PFSK-1 (cell line): ENCODE data around the gene MRTFA.

Experiments used
- FOXP2 ChIP-seq: optimal IDR thresholded peaks from 2 replicates; pipeline ENCODE3; 2011; ENCODE audit warnings: borderline replicate concordance, control low read depth, inconsistent platforms; ENCODE audit not compliant: insufficient read depth; ENCODE audit errors: extremely low read length, extremely low read depth
- POLR2AphosphoS5 ChIP-seq: IDR thresholded peaks from 2 replicates; pipeline ENCODE4 v1.6.1; 2012; ENCODE audit warnings: low read depth, mild to moderate bottlenecking, control low read depth, low read length, moderate library complexity
- REST ChIP-seq, 2 experiments: IDR thresholded peaks; 2 replicates each; pipeline versions ENCODE4 v1.6.1 to v1.8.0; 2011 to 2012; ENCODE audit warnings: low read depth in 2 of 2, low read length in 2 of 2, control low read depth in 1 of 2, inconsistent platforms in 1 of 2, mild to moderate bottlenecking in 1 of 2, moderate library complexity in 1 of 2; ENCODE audit not compliant: insufficient read depth in 1 of 2
- SIN3A ChIP-seq: IDR thresholded peaks from 2 replicates; pipeline ENCODE4 v1.6.1; 2012; ENCODE audit warnings: mild to moderate bottlenecking, low read length, moderate library complexity, borderline replicate concordance; ENCODE audit not compliant: insufficient read depth
- TAF1 ChIP-seq: IDR thresholded peaks from 2 replicates; pipeline ENCODE4 v1.6.1; 2012; ENCODE audit warnings: low read length, control low read depth, borderline replicate concordance; ENCODE audit not compliant: insufficient read depth

Gene MRTFA

GRCh38 chr22:40648386-40648785 is 11.9 kb upstream of the MRTFA start:
- TF ChIP-seq FOXP2 = no peak
- TF ChIP-seq REST (IDR thresholded peaks at IDR 0.05; ENCODE audit: insufficient read depth in 1 of 2, low read depth in 2 of 2, low read length in 2 of 2) = no peak
- TF ChIP-seq SIN3A = no peak
- no peak for TF ChIP-seq TAF1
- no peak for TF ChIP-seq POLR2AphosphoS5

- no peak for TF ChIP-seq FOXP2
These were observed 9.2 kb upstream of the MRTFA start for GRCh38 chr22:40645579-40646197.

GRCh38 chr22:40642316-40642715 is 5.8 kb upstream of the MRTFA start:
- TF ChIP-seq POLR2AphosphoS5 (no peak), SIN3A (no peak), TAF1 (no peak), REST (IDR thresholded peaks at IDR 0.05; ENCODE audit: insufficient read depth in 1 of 2, low read depth in 2 of 2, low read length in 2 of 2) (no peak), FOXP2 (no peak)

- TF ChIP-seq POLR2AphosphoS5 (no peak), SIN3A (no peak), FOXP2 (no peak), TAF1 (no peak), REST (IDR thresholded peaks at IDR 0.05; ENCODE audit: insufficient read depth in 1 of 2, low read depth in 2 of 2, low read length in 2 of 2) (no peak)
These were observed 4.8 kb upstream of the MRTFA start for GRCh38 chr22:40641269-40641668.

GRCh38 chr22:40638261-40638660 is 1.7 kb upstream of the MRTFA start:
- TF ChIP-seq REST (IDR thresholded peaks at IDR 0.05; ENCODE audit: insufficient read depth in 1 of 2, low read depth in 2 of 2, low read length in 2 of 2) = no peak
